HepG2 (cell line): ENCODE measurements around the gene SLIT3. TPM values are rescaled to one million over a fixed set of nuclear protein-coding genes. Genes with fewer than 3 reads are reported as not detected.
"Not testable (repeated sequence)": the region's sequence is repeated elsewhere in the genome, so short reads cannot be mapped to it uniquely, and the experiment has no call there.

Source experiments
- ONECUT2 ChIP-seq: sonication (generic); formaldehyde crosslinking; IDR thresholded peaks from 2 replicates; pipeline ENCODE4 v1.4.0; 2020; ENCODE audit warnings: missing genetic modification reagents
- PITX1 ChIP-seq: sonication (generic); formaldehyde crosslinking; IDR thresholded peaks from 2 replicates; pipeline ENCODE4 v1.5.1; 2020; ENCODE audit warnings: mild to moderate bottlenecking, missing genetic modification reagents
- REPIN1 ChIP-seq: sonication (generic); formaldehyde crosslinking; IDR thresholded peaks from 2 replicates; pipeline ENCODE4 v1.8.0; 2022; ENCODE audit warnings: missing genetic modification reagents, low read depth, mild to moderate bottlenecking, borderline replicate concordance
- SOX6 ChIP-seq, 2 experiments: fragments of 450-650 bp in 1 of 2; sonication (generic) in 1 of 2; formaldehyde crosslinking in 1 of 2; IDR thresholded peaks; 2 replicates each; pipeline versions ENCODE4 v1.4.0 to v1.6.1; 2017 to 2020; ENCODE audit warnings: antibody characterized with exemption in 1 of 2, mild to moderate bottlenecking in 1 of 2, missing genetic modification reagents in 1 of 2
- ZBTB40 ChIP-seq, 2 experiments: fragments of 450-650 bp in 1 of 2; sonication (generic) in 1 of 2; formaldehyde crosslinking in 1 of 2; IDR thresholded peaks; 2 replicates each; pipeline versions ENCODE4 v1.6.1 to v1.8.0; 2016 to 2022; ENCODE audit warnings: antibody characterized with exemption in 1 of 2, mild to moderate bottlenecking in 1 of 2, missing genetic modification reagents in 1 of 2
- ZNF280B ChIP-seq: sonication (generic); formaldehyde crosslinking; IDR thresholded peaks from 2 replicates; pipeline ENCODE4 v1.5.0; 2020; ENCODE audit warnings: missing genetic modification reagents, mild to moderate bottlenecking, borderline replicate concordance
- ZNF281 ChIP-seq: sonication (generic); formaldehyde crosslinking; IDR thresholded peaks from 2 replicates; pipeline ENCODE4 v1.4.0; 2020; ENCODE audit warnings: missing genetic modification reagents, borderline replicate concordance
- ZNF687 ChIP-seq: sonication (generic); formaldehyde crosslinking; IDR thresholded peaks from 2 replicates; pipeline ENCODE4 v1.5.1; 2020; ENCODE audit warnings: mild to moderate bottlenecking, missing genetic modification reagents, moderate library complexity
- polyA plus RNA-seq, 8 experiments: library from polyadenylated mRNA; depleted of rRNA in 3 of 8; stranded (reverse) in 7 of 8; unstranded in 1 of 8; fragments of >200 nt; fragmentation: Illumina TruSeq in 4 of 8; extraction: Trizol in 4 of 8; gene quantifications; 2 replicates each; pipeline versions ENCODE4 v1.2.1 to v1.2.3, GENCODE V29; 2011 to 2016; ENCODE audit warnings: low read depth in 4 of 8, missing spikeins in 1 of 8, mixed read lengths in 1 of 8; ENCODE audit not compliant: insufficient read depth in 1 of 8
- total RNA-seq, 5 experiments: library from RNA; depleted of rRNA; stranded (reverse); fragments of >200 nt; fragmentation: Illumina TruSeq; extraction: Trizol; gene quantifications; 2 replicates each; pipeline ENCODE4 v1.2.3, GENCODE V29; 2016; ENCODE audit warnings: low read depth in 1 of 5

SLIT3 gene
- total and polyA plus RNA-seq, 2 of the 13 experiments (the other 11 are each of a cell fraction or from before 2014, with no cell fraction given) = not detected

GRCh38 chr5:168630958-168631357, 670.0 kb downstream of the SLIT3 start (continued):
- not testable (repeated sequence) for TF ChIP-seq ZBTB40, SOX6 (IDR thresholded peaks at IDR 0.05)
- TF ChIP-seq ZBTB40 (CRISPR knock-in tag; IDR thresholded peaks at IDR 0.05) (0 out of 2 replicates have a peak, but pooled peaks have one; percentile 17), ONECUT2 (CRISPR knock-in tag) (peak; percentile 61), REPIN1 (CRISPR knock-in tag) (0 out of 2 replicates have a peak, but pooled peaks have one; percentile 20), ZNF687 (CRISPR knock-in tag) (peak; percentile 51; the same call in 1 of the 2 replicates), SOX6 (CRISPR knock-in tag; IDR thresholded peaks at IDR 0.05) (peak; percentile 49; the same call in 1 of the 2 replicates), PITX1 (peak; percentile 42; the same call in 1 of the 2 replicates), ZNF280B (CRISPR knock-in tag) (peak; percentile 68; the same call in 1 of the 2 replicates), ZNF281 (CRISPR knock-in tag) (peak; percentile 85)
